Measurements from ENCODE around the gene CYP19A1. TPM values are rescaled to one million over a fixed set of nuclear protein-coding genes. Genes with fewer than 3 reads are reported as not detected.

CYP19A1 gene
- total RNA-seq, 1 donor from 2014 or later = not detected

GRCh38 chr15:51331141-51331540 lies 7.3 kb downstream of the CYP19A1 start:
- TF ChIP-seq CTCF (conservative IDR thresholded peaks at IDR 0.05; ENCODE audit: low read depth, low read length) = no peak
- DNase-seq (ENCODE audit: low read depth) = no peak
- no peak overlapping the region for H3K4me3 ChIP-seq (ENCODE audit: low read depth, low read length)

GRCh38 chr15:51328926-51329325 lies 9.5 kb downstream of the CYP19A1 start:
- TF ChIP-seq CTCF (conservative IDR thresholded peaks at IDR 0.05; ENCODE audit: low read depth, low read length) = no peak
- DNase-seq (ENCODE audit: low read depth) = no peak
- no peak overlapping the region for H3K4me3 ChIP-seq (ENCODE audit: low read depth, low read length)

- H3K4me3 ChIP-seq (ENCODE audit: low read depth, low read length) = no peak overlapping the region
- no peak for DNase-seq (ENCODE audit: low read depth)
- TF ChIP-seq CTCF (conservative IDR thresholded peaks at IDR 0.05; ENCODE audit: low read depth, low read length) = no peak
These were observed 11.3 kb downstream of the CYP19A1 start for GRCh38 chr15:51327081-51327480.

- no peak overlapping the region for H3K4me3 ChIP-seq (ENCODE audit: low read depth, low read length)
- no peak for TF ChIP-seq CTCF (conservative IDR thresholded peaks at IDR 0.05; ENCODE audit: low read depth, low read length)
- DNase-seq (ENCODE audit: low read depth) = no peak
These were observed 13.2 kb downstream of the CYP19A1 start for GRCh38 chr15:51325167-51325566.

GRCh38 chr15:51323749-51324148 lies 14.6 kb downstream of the CYP19A1 start:
- TF ChIP-seq CTCF (conservative IDR thresholded peaks at IDR 0.05; ENCODE audit: low read depth, low read length) = no peak
- H3K4me3 ChIP-seq (ENCODE audit: low read depth, low read length) = no peak overlapping the region
- DNase-seq (ENCODE audit: low read depth) = no peak

- no peak overlapping the region for H3K4me3 ChIP-seq (ENCODE audit: low read depth, low read length)
- no peak for DNase-seq (ENCODE audit: low read depth)
- no peak for TF ChIP-seq CTCF (conservative IDR thresholded peaks at IDR 0.05; ENCODE audit: low read depth, low read length)
These were observed 15.6 kb downstream of the CYP19A1 start for GRCh38 chr15:51322621-51323296.

- no peak for DNase-seq (ENCODE audit: low read depth)
- TF ChIP-seq CTCF (conservative IDR thresholded peaks at IDR 0.05; ENCODE audit: low read depth, low read length) = no peak
- no peak overlapping the region for H3K4me3 ChIP-seq (ENCODE audit: low read depth, low read length)
These were observed 17.1 kb downstream of the CYP19A1 start for GRCh38 chr15:51321316-51321715.
